SK-N-MC (cell line): ENCODE data around the gene NCOA1.
"Not testable (repeated sequence)": the region's sequence is repeated elsewhere in the genome, so short reads cannot be mapped to it uniquely, and the experiment has no call there.

Source experiments
- DNase-seq: peaks from one replicate; pipeline ENCODE4 v3.0.0-alpha.2; 2011; ENCODE audit warnings: low read depth, low spot score
- H3K27ac ChIP-seq: fragments of 200-600 bp; sonication (generic); 2 replicates; pipeline ENCODE4 v1.5.1; 2016; ENCODE audit warnings: mixed run types
- H3K36me3 ChIP-seq: fragments of 200-600 bp; sonication (generic); 2 replicates; pipeline ENCODE4 v1.6.1; 2017; ENCODE audit warnings: antibody characterized with exemption, low read length, mixed read lengths; ENCODE audit not compliant: insufficient read depth
- H3K4me3 ChIP-seq: fragments of 200-600 bp; sonication (generic); 2 replicates; pipeline ENCODE4 v1.5.1; 2016
- H3K9ac ChIP-seq: fragments of 200-600 bp; sonication (generic); 2 replicates; pipeline ENCODE4 v1.8.0; 2017; ENCODE audit warnings: mixed run types, mixed read lengths; ENCODE audit not compliant: insufficient read length
- H3K9me3 ChIP-seq: fragments of 200-600 bp; sonication (generic); 2 replicates; pipeline ENCODE4 v1.6.1; 2017; ENCODE audit warnings: low read depth, mild to moderate bottlenecking, antibody characterized with exemption, low read length, moderate library complexity, mixed read lengths
- EZH2 ChIP-seq: fragments of 200-600 bp; sonication (generic); IDR thresholded peaks from one replicate; pipeline ENCODE4 v1.6.1; 2017; ENCODE audit warnings: antibody characterized with exemption
- FOXP2 ChIP-seq: optimal IDR thresholded peaks from 2 replicates; pipeline ENCODE3; 2011; ENCODE audit warnings: mild to moderate bottlenecking, moderate library complexity; ENCODE audit not compliant: insufficient read depth; ENCODE audit errors: extremely low read length, control extremely low read depth
- POLR2AphosphoS5 ChIP-seq: IDR thresholded peaks from 2 replicates; pipeline ENCODE4 v1.6.1; 2012; ENCODE audit warnings: mild to moderate bottlenecking, low read depth, low read length, borderline replicate concordance

Gene NCOA1

DNA sequence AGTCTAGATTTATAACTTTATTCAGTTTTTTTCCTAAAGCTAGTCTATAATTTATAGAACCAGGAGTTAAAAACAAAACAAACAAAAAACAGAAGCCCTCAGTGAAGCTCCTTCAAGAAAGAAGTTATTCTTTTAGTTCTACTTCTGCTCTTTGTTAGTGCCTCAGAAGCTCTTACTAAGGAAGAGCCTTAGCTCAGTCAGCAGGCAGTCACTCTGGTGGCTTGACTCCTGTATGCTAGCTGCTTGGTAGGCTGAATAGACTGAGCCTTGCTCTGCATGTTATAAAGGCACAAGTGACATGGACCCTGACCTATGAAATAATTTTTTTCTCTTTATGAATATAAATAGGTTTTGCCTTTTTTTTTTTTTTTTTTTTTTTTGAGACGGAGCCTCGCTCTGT lies 24.8 kb downstream of the NCOA1 start:
- Histone ChIP-seq H3K9me3 (no peaks in the 10 kb centered on the region), H3K9ac (no peak overlapping the region), H3K4me3 (no peak overlapping the region), H3K27ac (no peak overlapping the region), H3K36me3 (no peaks in the 10 kb centered on the region)
- no peak for DNase-seq
- no peak for TF ChIP-seq FOXP2
- TF ChIP-seq POLR2AphosphoS5: no peak
- TF ChIP-seq EZH2: no peak

DNA sequence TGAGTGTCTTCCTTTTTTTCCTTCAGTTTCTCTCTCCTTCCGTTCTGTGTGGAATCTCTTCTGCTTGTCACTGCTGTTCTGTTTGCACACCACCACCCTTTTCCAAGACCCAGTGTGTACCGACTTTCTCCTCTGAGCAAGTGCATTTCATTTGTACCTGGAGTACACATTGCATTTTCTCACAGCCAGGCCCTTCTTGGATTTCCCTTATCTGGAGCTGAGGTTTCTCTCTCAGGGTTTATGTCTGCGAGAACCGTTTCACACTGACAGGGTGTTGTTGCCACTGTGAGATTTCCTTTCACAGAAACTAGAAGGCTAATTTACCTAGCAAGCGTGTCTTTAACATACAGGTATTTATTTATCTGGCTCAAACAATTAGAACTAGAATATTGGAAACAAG lies 26.2 kb downstream of the NCOA1 start:
- H3K27ac ChIP-seq: no peak overlapping the region

DNA sequence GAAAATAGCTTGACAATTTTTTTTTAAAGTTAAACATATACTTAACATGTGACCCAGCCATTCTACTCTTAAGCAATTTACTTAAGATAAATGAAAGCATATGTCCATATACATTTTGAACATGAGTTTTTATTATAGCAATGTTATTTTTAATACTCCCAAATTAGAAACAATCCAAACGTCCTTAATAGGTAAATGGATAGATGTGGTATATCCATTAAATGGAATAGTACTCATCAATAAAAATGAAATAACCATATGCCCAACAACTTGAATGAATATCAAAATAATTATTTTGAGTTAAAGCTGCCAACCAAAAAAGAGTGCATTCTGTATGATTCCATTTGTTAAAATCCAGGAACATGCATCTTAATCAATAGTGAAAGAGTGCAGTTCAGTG lies 29.1 kb downstream of the NCOA1 start:
- H3K36me3 ChIP-seq: no peaks in the 10 kb centered on the region
- H3K27ac ChIP-seq: no peak overlapping the region
- no peak for DNase-seq
- H3K4me3 ChIP-seq: no peak overlapping the region
- H3K9me3 ChIP-seq: no peaks in the 10 kb centered on the region
- H3K9ac ChIP-seq: no peak overlapping the region
- TF ChIP-seq POLR2AphosphoS5: no peak
- TF ChIP-seq EZH2: no peak
- TF ChIP-seq FOXP2: no peak

More for the DNA sequence above, 26.2 kb downstream of the NCOA1 start:
- Histone ChIP-seq H3K36me3 (no peaks in the 10 kb centered on the region), H3K4me3 (no peak overlapping the region), H3K9ac (no peak overlapping the region), H3K9me3 (no peaks in the 10 kb centered on the region)
- TF ChIP-seq POLR2AphosphoS5 (no peak), FOXP2 (no peak), EZH2 (no peak)
- no peak for DNase-seq

DNA sequence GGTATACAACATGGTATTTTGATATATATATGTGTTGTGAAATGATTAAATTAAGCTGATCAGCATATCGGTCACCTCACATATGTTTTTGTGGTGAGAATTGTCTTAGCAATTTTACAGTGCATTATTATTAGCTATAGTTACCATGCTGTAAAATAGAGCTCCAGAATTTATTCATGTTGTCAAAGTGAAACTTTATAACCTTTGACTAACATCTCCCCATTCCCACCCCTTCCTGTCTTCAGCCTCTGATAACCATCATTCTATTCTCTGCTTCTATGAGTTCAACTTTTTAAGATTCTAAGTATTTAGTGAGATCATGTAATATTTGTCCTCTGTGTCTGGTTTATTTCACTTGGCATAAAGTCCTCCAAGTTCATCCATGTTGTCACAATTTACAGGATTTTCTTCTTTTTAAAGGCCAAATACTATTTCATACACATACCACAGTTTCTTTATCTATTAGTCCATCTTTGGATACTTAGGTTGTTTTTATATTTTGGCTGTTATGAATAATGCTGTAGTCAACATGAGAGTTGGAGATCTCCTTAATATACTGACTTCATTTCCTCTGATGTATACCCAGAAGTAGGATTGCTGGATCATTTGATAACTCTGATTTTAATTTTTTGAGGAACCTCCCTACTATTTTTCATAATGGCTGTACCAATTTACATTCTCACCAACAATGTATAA lies 30.3 kb downstream of the NCOA1 start:
- no peak overlapping the region for H3K9ac ChIP-seq
- TF ChIP-seq POLR2AphosphoS5: no peak
- TF ChIP-seq EZH2: no peak
- no peak for TF ChIP-seq FOXP2
- no peaks in the 10 kb centered on the region for H3K9me3 ChIP-seq
- H3K36me3 ChIP-seq: no peaks in the 10 kb centered on the region
- no peak overlapping the region for H3K4me3 ChIP-seq
- DNase-seq: no peak
- H3K27ac ChIP-seq: no peak overlapping the region

DNA sequence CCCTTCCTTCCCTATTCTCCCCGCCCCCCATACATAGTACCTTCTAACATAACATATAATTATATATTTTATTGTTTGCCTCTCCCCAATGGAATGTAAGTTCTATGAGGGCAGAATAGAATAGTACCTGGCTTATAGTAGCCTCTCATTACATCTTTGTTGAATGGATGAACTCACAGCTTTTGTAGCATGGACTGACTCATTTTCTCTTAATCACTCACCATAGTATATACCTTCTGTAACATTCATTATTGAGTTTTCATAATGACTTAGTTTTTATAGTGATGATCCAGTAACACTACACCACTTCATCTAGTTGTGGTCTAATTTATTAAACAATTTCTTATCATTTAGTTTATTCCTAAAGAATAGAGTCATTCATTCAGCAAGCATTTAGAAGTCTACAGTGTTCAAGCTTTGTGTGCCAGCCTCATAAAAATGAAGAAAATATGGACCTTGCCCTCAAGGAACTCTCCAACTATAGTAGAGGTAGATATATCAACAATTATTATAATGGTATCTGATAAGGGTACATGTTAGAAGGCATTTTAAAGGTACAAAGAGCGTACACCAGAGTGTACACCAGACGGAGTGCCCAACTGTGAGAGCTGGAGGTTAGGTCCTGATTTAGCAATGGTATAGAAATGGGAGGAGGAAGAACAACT lies 31.1 kb downstream of the NCOA1 start:
- Histone ChIP-seq H3K36me3 (no peaks in the 10 kb centered on the region), H3K27ac (no peak overlapping the region), H3K9ac (no peak overlapping the region), H3K4me3 (no peak overlapping the region), H3K9me3 (no peaks in the 10 kb centered on the region)
- TF ChIP-seq POLR2AphosphoS5 (no peak), FOXP2 (no peak), EZH2 (no peak)
- no peak for DNase-seq

DNA sequence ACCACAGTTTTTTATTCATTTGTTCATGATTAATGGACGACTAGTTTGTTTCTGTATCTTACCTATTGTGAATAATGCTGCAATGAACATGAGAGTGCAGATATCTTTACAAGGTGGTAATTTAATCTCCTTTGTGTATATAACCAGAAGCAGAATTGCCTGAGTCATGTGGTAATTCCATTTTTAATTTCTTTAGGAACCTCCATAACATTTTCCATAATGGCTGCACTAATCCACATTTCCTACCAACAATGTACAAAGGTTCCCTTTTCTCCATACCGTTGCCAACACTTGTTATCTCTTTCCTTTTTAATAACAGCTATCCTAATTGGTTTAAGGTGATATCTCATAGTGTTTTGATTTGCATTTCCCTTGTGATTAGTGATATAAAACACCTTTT lies 36.5 kb downstream of the NCOA1 start:
- no peak for TF ChIP-seq FOXP2
- TF ChIP-seq POLR2AphosphoS5: no peak
- no peak for TF ChIP-seq EZH2
- no peaks in the 10 kb centered on the region; the same call in 1 of the 2 replicates for H3K9me3 ChIP-seq

DNA sequence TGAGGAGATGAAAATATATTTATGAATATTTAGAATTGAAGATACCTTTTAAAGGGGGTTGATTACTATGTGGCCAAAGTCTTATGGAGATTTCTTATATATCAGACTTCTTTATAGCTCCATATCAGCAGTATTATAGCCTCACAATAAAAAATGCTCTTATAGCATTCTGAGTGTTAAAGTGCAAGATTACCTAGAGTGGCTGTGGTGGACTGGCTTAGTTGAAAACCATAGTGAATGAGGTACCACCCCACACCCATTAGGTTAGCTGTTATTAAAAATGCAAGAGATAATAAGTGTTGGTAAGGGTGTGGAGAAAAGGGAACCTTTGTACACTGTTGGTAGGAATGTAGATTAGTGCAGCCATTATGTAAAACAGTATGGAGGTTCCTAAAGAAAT lies 39.7 kb downstream of the NCOA1 start:
- Histone ChIP-seq H3K9ac (no peak overlapping the region), H3K36me3 (no peaks in the 10 kb centered on the region), H3K9me3 (no peaks in the 10 kb centered on the region; the same call in 1 of the 2 replicates), H3K4me3 (no peak overlapping the region), H3K27ac (no peak overlapping the region)
- no peak for TF ChIP-seq POLR2AphosphoS5
- TF ChIP-seq EZH2: no peak
- TF ChIP-seq FOXP2: no peak
- no peak for DNase-seq

More for the DNA sequence above, 36.5 kb downstream of the NCOA1 start:
- Histone ChIP-seq H3K4me3 (no peak overlapping the region), H3K27ac (no peak overlapping the region), H3K36me3 (no peaks in the 10 kb centered on the region), H3K9ac (no peak overlapping the region)
- no peak for DNase-seq

DNA sequence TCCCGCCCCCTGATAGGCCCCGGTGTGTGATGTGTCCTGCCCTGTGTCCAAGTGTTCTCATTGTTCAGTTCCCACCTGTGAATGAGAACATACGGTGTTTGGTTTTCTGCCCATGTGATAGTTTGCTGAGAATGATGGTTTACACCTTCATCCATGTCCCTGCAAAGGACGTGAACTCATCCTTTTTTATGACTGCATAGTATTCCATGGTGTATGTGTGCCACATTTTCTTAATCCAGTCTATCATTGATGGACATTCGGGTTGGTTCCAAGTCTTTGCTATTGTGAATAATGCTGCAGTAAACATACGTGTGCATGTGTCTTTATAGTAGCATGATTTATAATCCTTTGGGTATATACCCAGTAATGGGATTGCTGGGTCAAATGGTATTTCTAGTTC lies 40.6 kb downstream of the NCOA1 start:
- not testable (repeated sequence) for H3K4me3 ChIP-seq, H3K27ac ChIP-seq, H3K9me3 ChIP-seq, H3K36me3 ChIP-seq, H3K9ac ChIP-seq, DNase-seq

DNA sequence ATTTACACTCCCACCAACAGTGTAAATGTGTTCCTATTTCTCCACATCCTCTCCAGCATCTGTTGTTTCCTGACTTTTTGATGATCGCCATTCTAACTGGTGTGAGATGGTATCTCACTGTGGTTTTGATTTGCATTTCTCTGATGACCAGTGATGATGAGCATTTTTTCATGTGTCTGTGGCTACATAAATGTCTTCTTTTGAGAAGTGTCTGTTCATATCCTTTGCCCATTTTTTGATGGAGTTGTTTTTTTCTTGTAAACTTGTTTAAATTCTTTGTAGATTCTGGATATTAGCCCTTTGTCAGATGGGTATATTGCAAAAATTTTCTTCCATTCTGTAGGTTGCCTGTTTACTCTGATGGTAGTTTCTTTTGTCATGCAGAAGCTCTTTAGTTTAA lies 41.0 kb downstream of the NCOA1 start:
- H3K4me3 ChIP-seq, H3K36me3 ChIP-seq, H3K9ac ChIP-seq, H3K9me3 ChIP-seq, DNase-seq, H3K27ac ChIP-seq: not testable (repeated sequence)

DNA sequence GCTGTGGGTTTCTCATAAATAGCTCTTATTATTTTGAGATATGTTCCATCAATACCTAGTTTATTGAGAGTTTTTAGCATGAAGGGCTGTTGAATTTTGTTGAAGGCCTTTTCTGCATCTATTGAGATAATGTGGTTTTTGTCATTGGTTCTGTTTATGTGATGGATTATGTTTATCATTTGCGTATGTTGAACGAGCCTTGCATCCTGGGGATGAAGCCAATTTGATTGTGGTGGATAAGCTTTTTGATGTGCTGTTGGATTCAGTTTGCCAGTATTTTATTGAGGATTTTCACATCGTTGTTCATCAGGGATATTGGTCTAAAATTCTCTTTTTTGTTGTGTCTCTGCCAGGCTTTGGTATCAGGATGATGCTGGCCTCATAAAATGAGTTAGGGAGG lies 42.5 kb downstream of the NCOA1 start:
- DNase-seq: not testable (repeated sequence)

More for the DNA sequence above, 42.5 kb downstream of the NCOA1 start:
- not testable (repeated sequence) for H3K36me3 ChIP-seq, H3K9me3 ChIP-seq, H3K27ac ChIP-seq, H3K4me3 ChIP-seq, H3K9ac ChIP-seq
